Left lobe of liver (tissue), 2 donors: ENCODE data around the gene WWOX. TPM values are rescaled to one million over a fixed set of nuclear protein-coding genes. Genes with fewer than 3 reads are reported as not detected.
A peak's percentile ranks its signal among the peaks of the same experiment; 100 is the strongest.

Source experiments
- ATAC-seq: fragments of 200-7000 bp; cut with Tn5 transposase; one replicate; pipeline ENCODE4 v1.9.1; 2020; ENCODE audit warnings: mild to moderate bottlenecking, moderate library complexity
- DNase-seq: peaks from one replicate; pipeline ENCODE4 v3.0.0-alpha.2; 2020; ENCODE audit warnings: low spot score
- total RNA-seq: library from RNA; stranded (reverse); gene quantifications from one replicate; pipeline ENCODE4 v1.2.1, GENCODE V29; 2021
- donor health status: DM: no; HTN: no; CAD: no; lungs with moderate emphysema.
- donor health status: DM: no; HTN: yes; CAD: no.

The WWOX gene
- total RNA-seq, 1 donor from 2014 or later = 15.1 TPM

DNA sequence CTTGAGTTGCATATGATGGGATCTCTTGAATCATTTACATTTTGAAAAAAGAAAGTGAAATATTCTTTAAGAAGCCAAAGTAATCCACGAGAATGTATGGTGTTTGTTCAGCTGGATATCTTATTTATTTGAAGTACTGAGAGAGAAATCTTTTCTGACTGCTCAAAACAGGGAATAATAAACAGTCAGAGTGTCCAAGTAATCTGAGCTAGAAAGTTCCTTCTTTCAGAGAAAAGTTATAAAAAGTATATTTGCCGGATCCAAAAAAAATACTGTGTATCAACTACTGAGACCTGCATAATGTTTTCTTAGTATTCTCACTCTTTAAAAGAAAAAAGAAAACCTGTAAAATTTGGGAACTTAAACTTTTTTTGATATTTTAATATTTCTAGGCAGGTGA, 350.8 kb downstream of the WWOX start:
- DNase-seq = no peak
- no peak for ATAC-seq

DNA sequence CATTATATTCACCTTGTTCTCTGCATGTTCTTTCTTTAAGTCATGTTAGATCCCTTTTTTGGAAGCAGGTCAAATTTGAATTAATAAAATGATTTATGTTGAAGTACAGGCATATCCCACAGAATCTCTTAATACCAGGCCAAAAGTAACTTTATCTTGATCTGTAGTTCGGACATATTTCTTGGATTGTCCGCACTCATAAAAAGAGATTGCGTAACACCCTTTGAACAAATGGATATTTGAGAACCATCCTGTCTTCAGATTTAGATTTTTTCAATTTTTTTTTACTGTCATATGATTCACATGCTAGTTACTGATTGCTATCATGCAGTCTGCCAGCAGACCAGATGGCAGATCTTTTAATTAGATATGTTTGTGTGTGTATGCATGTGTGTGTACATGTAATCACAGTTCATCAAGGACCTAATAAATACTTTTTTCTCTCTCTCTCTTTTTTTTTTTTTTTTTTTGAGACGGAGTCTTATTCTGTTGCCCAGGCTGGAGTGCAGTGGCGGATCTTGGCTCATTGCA, 352.6 kb downstream of the WWOX start:
- ATAC-seq (no peak), DNase-seq (no peak)

DNA sequence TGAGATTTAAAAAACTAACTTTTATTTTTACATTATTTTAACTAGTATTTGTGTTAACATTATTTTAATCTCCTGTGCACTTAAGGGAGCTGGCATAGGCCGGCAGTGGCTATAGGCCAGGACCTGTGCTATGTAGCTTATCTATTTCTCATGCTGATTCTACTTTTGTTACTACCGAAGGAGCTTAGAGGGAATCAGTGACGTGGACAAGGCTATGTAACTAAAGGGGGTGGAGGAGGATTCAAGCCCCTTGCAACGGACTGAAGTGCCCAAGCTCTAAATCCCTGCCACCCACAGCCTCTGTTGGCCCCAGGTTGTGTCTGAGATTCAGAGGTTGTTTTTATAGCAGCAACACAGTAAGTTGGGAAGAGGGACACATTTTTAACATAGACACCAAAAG, 356.4 kb downstream of the WWOX start:
- no peak for ATAC-seq
- DNase-seq = no peak

DNA sequence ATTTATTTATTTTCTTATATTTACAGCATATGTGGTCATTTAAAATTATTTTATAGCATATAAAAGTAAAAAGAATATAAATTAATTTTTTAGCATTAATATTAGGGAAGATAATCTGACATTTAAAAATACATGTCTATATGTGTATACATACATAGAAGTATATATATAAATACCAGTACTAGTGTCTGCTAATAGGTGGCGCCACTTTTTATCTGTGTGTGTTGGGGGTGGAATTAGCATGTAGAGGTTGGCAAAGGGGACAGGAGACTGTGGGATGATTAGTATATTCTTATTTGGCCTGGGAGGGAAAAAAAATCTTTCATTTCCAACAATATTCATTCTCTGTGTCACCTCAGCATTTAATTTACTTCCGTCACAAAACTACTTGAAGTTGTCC, 359.1 kb downstream of the WWOX start:
- DNase-seq (no peak), ATAC-seq (no peak)

DNA sequence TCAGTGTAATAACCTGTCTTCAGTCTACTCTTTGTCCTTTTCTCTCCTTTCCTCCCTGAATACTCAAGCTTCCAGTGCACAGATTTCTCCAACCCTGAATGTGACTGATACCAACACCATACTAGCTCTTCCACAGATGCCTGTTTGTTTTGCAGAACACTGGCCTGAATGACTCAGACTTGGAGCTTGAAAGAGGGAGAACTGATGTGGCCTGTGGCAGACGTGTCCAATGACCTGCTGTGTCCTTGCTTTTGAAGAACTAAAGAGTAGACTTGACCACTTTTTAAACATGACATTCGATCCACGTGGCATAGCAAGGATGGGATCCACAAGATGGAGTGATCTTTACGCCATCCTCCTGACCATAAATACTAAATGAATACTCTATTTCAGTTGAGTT, 361.0 kb downstream of the WWOX start:
- DNase-seq (no peak), ATAC-seq (peak; percentile 15)

DNA sequence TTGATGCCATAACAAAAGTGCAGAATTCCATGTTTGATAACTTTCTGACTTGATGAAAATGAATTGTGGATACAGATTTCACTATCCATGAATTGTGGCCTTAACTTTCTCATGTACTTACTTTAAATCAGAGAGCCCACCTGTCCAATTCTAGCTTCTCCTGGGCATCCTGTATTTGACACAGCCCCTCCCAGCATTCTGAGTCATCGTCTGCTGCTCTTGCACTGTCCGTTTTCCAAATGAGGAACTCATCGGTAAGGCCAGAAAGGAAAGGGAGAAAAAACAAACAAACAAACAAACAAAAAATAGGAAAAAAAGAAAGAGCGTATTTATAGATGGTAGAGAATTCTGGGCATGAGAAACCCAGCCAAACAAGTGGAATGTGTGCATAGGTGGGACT, 361.6 kb downstream of the WWOX start:
- DNase-seq (no peak), ATAC-seq (no peak)

DNA sequence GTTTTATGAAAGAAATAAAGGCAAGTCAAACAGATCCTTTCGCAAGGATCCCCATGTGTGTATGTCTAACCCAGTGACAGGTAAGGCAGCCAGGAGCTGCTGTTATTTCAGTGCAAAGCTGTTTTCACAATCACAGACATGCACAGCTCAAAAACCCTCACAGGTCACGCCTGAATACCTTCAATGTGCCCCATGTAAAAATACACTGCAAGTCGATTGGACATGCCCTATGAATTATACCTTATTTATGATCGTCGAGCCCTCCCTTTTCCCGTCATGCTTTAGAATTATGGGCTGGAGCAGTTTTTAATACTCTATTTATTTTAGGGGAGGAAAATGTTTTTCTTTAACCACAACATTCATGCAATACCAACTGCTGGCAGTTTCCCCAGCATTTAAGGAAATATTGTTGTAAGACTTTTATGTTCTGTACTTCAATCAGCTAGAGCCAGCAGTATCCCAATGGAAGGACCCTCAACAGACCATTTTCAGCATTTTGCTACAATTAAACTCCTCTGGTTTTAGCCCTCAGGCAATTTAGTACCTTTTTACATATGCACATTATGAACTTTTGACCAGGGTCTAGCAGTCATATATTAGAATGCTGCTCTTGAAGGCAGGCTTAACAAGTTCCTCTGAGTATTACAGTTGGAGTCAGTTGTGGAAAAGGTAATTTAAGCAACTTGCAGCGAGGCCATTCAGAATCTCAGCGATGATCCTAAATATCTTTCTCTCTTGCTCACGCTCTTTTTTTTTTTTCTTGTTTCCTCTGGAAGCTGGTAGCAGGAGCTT, 362.2 kb downstream of the WWOX start:
- DNase-seq = peak; percentile 72
- peak; percentile 86 for ATAC-seq

DNA sequence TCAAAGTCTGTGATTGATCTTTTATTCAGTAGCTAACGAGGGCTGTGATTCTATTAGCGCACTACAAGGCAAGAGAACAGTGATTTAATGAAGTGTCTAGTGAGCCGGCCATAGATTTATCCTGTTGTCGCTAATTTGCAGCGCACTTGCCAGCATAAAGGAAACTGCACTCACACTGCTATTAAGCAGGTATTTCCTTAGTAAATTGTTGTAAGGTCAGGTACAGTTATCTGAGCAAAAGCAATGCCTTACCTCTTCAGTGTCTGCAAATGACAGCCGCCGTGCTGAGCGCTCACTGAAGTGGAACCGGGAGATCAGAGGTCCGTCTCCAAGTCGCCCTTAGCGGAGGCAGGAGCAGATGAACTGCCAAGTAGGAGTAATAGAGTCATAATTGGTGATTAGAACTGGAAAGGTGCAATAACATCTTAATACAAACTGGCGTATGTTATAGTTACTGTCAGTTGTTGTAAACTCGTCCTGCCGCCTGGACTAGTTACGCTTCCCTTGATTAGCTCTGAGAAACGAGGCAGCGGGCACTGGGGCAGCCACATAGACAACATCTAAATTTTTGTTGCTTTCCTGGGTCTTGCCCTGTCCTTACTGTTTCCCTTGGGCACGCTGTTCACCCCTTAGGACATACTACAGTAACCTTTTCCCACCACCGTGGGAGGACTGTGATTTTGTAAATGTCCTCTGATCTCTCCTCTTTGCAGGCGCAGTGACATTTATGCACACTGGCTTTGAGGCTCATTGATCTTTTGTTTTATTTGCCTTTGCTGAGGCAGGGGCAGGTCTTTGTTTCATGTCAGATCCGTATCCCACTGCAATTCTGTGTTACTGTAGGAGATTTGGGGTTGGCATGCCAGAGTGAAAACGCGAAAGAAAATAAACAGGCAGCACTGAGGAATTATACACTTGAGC, 363.1 kb downstream of the WWOX start:
- ATAC-seq (peak; percentile 64), DNase-seq (no peak)

DNA sequence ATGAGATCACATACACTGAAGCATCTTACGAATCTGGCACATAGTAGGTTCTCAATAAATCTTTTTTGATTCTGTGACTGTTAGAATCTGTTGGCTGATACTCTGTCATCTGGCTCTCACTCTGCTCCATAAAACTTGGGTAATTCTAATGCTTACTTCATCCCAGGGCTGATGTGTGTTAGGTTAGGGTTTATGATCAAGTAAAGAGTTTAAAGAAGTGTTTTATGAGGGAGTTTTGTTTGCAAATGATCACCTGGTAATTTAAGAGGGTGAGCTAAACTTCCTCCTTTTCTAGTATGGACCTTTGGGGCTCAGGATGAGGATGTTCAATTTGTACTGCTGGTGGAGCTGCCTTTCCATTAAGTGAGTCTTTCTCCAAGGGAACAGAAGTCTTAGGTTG, 364.1 kb downstream of the WWOX start:
- no peak for ATAC-seq
- no peak for DNase-seq

DNA sequence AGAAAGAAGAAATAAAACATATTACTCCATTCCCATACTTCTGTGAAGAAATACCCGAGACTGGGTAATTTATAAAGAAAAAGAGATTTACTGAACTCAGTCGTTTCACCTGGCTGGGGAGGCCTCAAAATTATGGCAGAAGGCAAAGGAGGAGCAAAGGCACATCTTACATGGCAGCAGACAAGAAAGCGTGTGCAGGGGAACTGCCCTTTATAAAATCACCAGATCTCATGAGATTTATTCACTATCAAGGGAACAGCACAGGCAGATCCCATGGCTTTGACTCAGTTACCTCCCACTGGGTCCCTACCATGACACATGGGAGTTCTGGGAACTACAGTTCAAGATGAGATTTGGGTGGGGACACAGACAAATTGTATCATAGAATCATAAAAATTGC, 365.4 kb downstream of the WWOX start:
- DNase-seq = no peak
- no peak for ATAC-seq

DNA sequence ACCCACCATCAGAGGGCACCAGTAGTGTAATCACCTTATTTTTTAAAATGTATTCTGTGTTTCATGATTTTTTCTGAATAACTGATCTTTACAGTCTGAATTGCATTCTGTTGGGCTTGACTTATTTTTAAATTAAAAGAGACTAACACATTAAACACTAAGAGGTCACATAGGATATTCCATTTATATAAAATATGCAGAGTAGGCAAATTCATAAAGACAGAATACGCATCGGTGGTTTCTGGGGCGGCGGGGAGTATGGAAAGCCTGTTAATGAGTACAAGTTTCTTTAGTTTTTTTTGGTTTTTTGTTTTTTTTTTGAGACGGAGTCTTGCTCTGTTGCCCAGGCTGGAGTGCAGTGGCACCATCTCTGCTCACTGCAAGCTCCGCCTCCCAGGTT, 366.3 kb downstream of the WWOX start:
- no peak for DNase-seq
- ATAC-seq = no peak

DNA sequence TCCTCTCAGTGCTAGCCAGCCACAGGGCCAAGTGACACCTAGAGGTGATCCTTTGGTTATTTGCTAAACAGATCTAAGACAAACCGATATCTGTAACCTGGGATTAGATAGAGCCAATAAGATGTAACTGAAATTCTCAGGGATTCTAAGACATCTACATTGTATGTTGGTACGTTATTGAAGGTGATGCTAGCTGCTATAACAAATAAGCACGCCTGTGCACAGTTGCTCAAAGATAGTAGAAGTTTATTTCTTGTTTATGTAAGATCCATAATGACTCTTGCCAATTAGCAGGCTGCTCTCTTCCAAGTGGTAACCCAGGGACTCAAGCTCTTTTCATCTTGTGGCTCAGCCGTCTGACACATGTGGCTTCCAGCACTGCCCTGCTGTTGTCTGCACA, 370.3 kb downstream of the WWOX start:
- DNase-seq = no peak
- no peak for ATAC-seq

DNA sequence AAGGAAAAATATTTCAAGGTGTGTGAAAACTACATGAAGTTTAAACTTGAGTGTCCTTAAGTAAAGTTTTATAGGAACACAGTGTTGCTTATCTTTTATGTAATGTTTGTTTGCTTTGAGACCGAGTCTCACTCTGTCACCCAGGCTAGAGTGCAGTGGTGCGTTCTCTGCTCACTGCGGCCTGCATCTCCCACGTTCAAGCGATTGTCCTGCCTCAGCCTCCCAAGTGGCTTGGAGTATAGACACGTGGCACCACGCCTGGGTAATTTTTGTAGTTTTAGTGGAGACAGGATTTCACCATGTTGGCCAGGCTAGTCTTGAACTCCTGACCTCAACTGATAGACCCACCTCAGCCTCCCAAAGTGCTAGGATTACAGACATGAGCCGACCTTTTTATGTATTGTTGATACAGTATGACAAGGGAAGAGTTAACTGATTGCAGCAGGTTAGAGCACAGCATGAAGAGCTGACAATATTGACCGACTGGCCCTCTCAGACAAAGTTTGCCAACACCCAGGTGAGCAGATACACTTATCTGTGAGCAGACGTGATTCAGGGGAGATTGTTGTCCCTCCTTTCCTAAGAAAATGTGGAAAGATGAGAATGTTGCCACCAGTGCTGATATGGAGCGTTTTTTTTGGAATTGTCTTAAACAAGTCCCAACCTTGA, 373.7 kb downstream of the WWOX start:
- DNase-seq = no peak
- ATAC-seq = peak; percentile 86

DNA sequence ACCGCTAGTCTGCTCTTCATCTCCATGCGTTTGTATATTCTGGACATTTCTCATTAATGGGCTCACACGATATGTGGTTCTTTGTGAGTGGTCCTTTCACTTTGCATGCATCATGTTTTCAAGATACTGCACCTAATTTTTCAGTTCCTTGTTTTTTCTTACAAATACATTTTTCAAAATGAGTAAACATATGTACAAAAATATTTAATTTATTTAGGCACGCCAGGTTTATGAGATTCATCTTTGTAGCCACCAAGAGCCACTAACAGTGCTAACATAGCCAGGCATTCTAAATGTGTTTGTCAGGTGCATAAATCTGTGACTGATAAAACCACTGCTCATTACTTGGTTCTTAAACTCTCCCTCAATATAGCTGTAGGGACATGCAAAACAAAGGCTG, 375.3 kb downstream of the WWOX start:
- DNase-seq = no peak
- no peak for ATAC-seq

DNA sequence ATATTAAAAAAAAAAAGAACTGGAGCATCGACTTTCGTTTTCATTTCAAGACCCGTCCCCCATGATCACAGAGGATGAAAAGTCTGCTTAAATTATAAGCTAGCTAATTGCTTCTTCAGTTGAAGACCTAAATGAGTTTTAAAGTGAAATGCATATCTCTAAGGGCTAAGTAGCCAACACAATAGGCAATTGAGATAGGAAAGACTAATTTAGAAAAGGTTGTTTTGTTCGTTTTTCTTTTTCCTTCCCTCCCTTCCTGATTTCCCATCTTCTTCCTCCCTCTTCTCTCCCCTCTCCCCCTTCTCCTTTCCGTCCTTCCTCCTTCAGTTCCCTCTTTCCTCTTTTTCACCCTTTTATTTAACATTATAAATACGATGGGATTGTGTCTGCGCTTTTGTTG, 377.2 kb downstream of the WWOX start:
- no peak for ATAC-seq

DNA sequence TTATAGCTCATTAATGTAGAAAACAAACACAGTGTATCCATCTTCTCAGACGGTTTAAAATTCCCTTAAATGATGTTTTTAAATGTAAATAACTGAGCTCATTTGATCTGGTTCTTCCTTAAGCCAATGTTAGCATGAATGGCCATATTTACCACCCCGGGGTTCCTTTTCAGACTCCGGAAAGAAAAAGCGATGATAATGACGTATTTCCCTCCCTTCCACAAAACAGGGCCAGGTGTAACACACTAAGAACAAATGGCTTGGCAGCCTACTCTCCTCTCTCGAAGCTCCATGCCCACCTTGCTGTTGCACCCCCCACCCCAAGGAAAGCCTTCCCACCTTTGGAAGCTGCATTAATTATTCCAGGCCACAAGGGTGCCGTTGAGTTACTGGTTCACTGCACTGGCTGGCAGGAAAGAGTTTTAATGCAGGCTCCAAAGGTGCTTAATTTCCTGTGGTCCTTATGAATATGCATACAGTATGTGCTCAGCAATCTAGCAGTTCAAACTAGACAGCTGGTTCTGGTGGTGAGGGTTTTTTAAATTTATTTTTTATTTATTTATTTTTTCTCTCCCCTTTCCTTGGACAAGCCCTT, 378.9 kb downstream of the WWOX start:
- no peak for DNase-seq
- ATAC-seq = peak; percentile 24

More for the DNA sequence above, 377.2 kb downstream of the WWOX start:
- DNase-seq = no peak

DNA sequence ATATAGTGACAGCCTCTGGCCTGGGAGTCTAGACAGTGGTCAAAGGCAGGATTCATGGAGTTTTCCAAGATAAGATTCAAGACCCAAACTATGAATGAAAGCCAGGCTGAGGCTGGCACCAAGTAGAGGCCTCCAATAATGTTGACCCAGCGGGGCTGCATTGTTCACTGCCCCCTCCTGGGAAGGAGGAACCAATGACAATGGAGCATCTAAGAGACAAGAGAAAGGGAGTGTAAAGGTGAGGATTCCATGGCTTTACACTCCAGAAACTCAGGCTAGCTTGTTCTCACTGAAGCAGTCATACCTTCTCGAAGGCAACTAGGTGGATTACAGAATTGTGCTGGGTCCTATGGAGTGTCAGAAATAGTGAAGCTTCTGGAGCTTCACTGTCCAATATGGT, 380.3 kb downstream of the WWOX start:
- ATAC-seq = no peak
- no peak for DNase-seq

DNA sequence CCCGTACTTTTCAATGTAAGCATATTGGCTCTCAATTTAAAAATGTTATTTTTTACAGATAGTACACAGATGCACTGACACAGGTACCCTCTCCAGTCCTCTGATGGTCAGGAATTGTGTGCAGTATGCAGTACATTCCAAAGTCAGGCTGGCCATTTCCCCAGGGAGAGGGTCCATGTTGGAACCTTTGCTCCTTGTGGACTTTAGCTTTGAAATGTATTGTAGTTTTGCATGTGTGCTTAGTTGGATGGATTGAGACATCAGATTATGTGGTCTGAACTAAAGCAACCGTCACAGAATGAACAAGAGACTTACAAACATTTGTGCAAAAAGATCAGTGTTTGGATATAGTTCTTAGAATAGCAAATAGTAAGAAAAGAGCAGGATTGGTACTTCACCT, 381.1 kb downstream of the WWOX start:
- DNase-seq (no peak), ATAC-seq (no peak)

DNA sequence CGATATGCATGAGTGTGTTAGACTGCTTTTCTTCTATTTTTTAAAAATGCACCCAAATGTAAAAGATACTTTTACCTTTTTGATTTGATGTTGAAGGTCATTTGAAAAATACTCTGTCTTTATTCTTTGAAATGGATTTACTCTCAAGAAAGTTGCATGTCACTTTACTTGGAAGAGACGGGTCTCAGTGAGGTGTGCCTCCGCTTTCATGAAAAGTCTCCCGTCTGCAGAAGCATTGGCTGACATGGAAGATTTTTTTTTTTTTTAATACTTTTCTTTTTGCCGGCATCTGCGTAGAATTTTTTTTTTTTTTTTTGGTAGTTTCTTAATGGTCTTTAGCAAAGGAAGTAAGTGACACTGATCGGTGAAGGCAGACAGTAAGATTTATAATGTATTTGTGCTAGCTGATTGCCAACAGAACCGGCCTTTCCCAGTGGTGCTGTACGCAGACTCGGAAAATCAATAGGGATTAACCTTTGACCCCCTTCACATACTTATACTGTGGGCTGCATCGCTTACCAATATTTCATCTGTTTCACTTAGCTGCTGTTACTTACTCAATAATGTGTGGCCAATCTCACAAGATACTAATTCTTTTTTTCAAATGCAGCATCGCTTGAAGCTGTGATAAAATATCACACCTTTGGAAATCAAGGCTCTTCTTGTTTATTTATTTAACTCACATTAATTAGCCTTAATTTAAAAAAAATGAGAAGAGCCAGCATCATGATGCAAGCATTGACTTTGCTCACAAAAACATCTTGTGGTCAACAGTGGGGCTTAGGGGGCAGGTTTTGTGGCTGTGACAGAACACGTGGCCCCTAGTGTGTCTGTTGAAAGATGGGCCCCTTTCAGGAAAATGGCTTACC, 383.9 kb downstream of the WWOX start:
- ATAC-seq = peak; percentile 85

DNA sequence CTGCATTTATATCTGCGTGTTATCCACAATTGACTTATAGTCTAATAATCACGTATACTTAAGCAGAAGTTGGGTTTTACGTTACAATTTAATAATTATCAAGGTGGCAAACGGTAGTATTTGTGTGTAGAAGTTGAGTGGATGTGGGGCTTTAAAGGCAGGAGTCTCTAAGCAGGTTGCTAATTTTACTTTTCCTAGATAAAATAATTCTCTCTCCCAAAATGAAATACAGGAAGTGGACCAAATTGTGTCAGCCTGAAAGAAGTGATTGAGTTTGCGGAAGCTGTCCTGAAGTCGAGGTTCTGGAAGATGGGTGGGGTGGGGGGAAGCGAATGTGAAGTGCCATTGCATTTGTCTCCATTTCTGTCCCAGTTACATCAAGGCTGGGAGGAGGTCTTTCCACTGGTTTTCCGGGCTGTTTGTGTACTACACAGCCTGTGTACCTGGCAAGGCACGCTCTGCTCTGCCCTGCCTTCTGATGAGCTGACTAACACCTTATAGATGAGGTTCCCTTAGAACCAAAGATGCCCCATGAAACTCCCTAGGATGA, 385.1 kb downstream of the WWOX start:
- ATAC-seq = no peak
- no peak for DNase-seq

More for the DNA sequence above, 383.9 kb downstream of the WWOX start:
- DNase-seq = no peak
